ELR (cell line): ENCODE data around the gene GPC6.
A peak's percentile ranks its signal among the peaks of the same experiment; 100 is the strongest.

Experiments
- DNase-seq: peaks from one replicate; pipeline ENCODE4 v3.0.0-alpha.2; 2015; ENCODE audit warnings: low read depth

The GPC6 gene

GRCh38 chr13:93744033-93744432 lies 517.4 kb downstream of the GPC6 start:
- no peak for DNase-seq

GRCh38 chr13:93744886-93745285 lies 518.3 kb downstream of the GPC6 start:
- DNase-seq, result no peak

- DNase-seq, result no peak
Measured at GRCh38 chr13:93745884-93746283, 519.3 kb downstream of the GPC6 start.

GRCh38 chr13:93746589-93746988 lies 520.0 kb downstream of the GPC6 start:
- no peak for DNase-seq

- no peak for DNase-seq
Measured at GRCh38 chr13:93750676-93751075, 524.1 kb downstream of the GPC6 start.

GRCh38 chr13:93751117-93751516 lies 524.5 kb downstream of the GPC6 start:
- no peak for DNase-seq

GRCh38 chr13:93752541-93752940 lies 525.9 kb downstream of the GPC6 start:
- DNase-seq, result no peak

- no peak for DNase-seq
Measured at GRCh38 chr13:93753639-93754038, 527.0 kb downstream of the GPC6 start.

- no peak for DNase-seq
Measured at GRCh38 chr13:93755341-93755740, 528.7 kb downstream of the GPC6 start.

- DNase-seq, result peak; percentile 60
Measured at GRCh38 chr13:93758575-93758974, 532.0 kb downstream of the GPC6 start.

- no peak for DNase-seq
Measured at GRCh38 chr13:93762708-93763426, 536.3 kb downstream of the GPC6 start.

GRCh38 chr13:93765062-93765461 lies 538.5 kb downstream of the GPC6 start:
- no peak for DNase-seq

GRCh38 chr13:93765811-93766210 lies 539.2 kb downstream of the GPC6 start:
- no peak for DNase-seq

GRCh38 chr13:93766719-93767118 lies 540.1 kb downstream of the GPC6 start:
- DNase-seq, result no peak

GRCh38 chr13:93767180-93767916 lies 540.7 kb downstream of the GPC6 start:
- no peak for DNase-seq

GRCh38 chr13:93767917-93768409 lies 541.4 kb downstream of the GPC6 start:
- no peak for DNase-seq

- DNase-seq, result no peak
Measured at GRCh38 chr13:93769101-93769500, 542.5 kb downstream of the GPC6 start.

GRCh38 chr13:93769607-93770006 lies 543.0 kb downstream of the GPC6 start:
- DNase-seq, result no peak

- DNase-seq, result no peak
Measured at GRCh38 chr13:93771227-93771626, 544.6 kb downstream of the GPC6 start.

GRCh38 chr13:93771782-93772181 lies 545.2 kb downstream of the GPC6 start:
- peak; percentile 16 for DNase-seq

GRCh38 chr13:93774506-93774905 lies 547.9 kb downstream of the GPC6 start:
- DNase-seq, result peak; percentile 53

GRCh38 chr13:93775027-93775426 lies 548.4 kb downstream of the GPC6 start:
- no peak for DNase-seq

GRCh38 chr13:93775507-93776108 lies 549.0 kb downstream of the GPC6 start:
- DNase-seq, result peak; percentile 66
